Calu3 (cell line): ENCODE data around the gene THOC5. TPM values are rescaled to one million over a fixed set of nuclear protein-coding genes. Genes with fewer than 3 reads are reported as not detected.
"Not testable (repeated sequence)": the region's sequence is repeated elsewhere in the genome, so short reads cannot be mapped to it uniquely, and the experiment has no call there.

Experiments
- BruUV-seq: library from RNA; stranded (reverse); fragments of 400-500 nt; replicated peaks from 2 replicates; lab custom pipeline; 2021; lab: Mats Ljungman, UMichigan
- CTCF ChIA-PET: fragments of 300-600 bp; sonication (Branson Sonifier 250); formaldehyde crosslinking; loops from one replicate; lab custom pipeline; 2022; ENCODE audit warnings: antibody characterized with exemption; lab: Charles Lee
- DNase-seq: peaks from one replicate; pipeline ENCODE4 v3.0.0; 2022
- H3K27ac Mint-ChIP-seq: one replicate; pipeline ENCODE4 v1.8.0; 2022; ENCODE audit warnings: mixed read lengths; ENCODE audit not compliant: unreplicated experiment
- H3K27me3 Mint-ChIP-seq: one replicate; pipeline ENCODE4 v1.8.0; 2022; ENCODE audit warnings: mixed read lengths; ENCODE audit not compliant: unreplicated experiment
- H3K36me3 Mint-ChIP-seq: one replicate; pipeline ENCODE4 v1.8.0; 2022; ENCODE audit warnings: mild to moderate bottlenecking, moderate library complexity, mixed read lengths; ENCODE audit not compliant: insufficient read depth, unreplicated experiment
- H3K4me1 Mint-ChIP-seq: one replicate; pipeline ENCODE4 v1.8.0; 2022; ENCODE audit warnings: mild to moderate bottlenecking, low read depth, mixed read lengths; ENCODE audit not compliant: unreplicated experiment
- H3K4me3 Mint-ChIP-seq: one replicate; pipeline ENCODE4 v1.8.0; 2022; ENCODE audit warnings: mild to moderate bottlenecking, low read depth, moderate library complexity, mixed read lengths; ENCODE audit not compliant: unreplicated experiment
- H3K9me3 Mint-ChIP-seq: one replicate; pipeline ENCODE4 v1.8.0; 2022; ENCODE audit warnings: low read depth, mixed read lengths; ENCODE audit not compliant: unreplicated experiment
- intact Hi-C: fragments of 100-400 bp; cut with micrococcal nuclease; formaldehyde crosslinking; loops from one replicate; pipeline ENCODE4 v1.10.0; 2022; ENCODE audit not compliant: unreplicated experiment
- total RNA-seq: library from RNA; stranded (reverse); gene quantifications from 2 replicates; pipeline ENCODE4 v1.2.3, GENCODE V29; 2022
- TF ChIP-seq, protein P1 (sequence below): fragments of 200-600 bp; IDR thresholded peaks from one replicate; pipeline ENCODE4 v1.8.0; 2022; ENCODE audit warnings: antibody characterized with exemption; ENCODE audit not compliant: unreplicated experiment

Gene THOC5
- total RNA-seq, 1 experiment from 2014 or later, result 67.6 TPM

- no peak overlapping the region for H3K27ac Mint-ChIP-seq
- intact Hi-C loops, result no loop called here
- DNase-seq, result no peak
- H3K4me1 Mint-ChIP-seq, result no peaks in the 10 kb centered on the region
- no peaks in the 10 kb centered on the region for H3K9me3 Mint-ChIP-seq
- no peak overlapping the region for H3K4me3 Mint-ChIP-seq
- BruUV-seq, result no TSS peak
- no peaks in the 10 kb centered on the region for H3K27me3 Mint-ChIP-seq
- CTCF ChIA-PET, result interaction anchor here (0.7 to 1.0 kb wide), 2 partner anchors 32 to 42 kb away, joined by 3 read pairs; no protein-coding TSS in a partner anchor
- no peaks in the 10 kb centered on the region for H3K36me3 Mint-ChIP-seq
- TF ChIP-seq, protein P1, sequence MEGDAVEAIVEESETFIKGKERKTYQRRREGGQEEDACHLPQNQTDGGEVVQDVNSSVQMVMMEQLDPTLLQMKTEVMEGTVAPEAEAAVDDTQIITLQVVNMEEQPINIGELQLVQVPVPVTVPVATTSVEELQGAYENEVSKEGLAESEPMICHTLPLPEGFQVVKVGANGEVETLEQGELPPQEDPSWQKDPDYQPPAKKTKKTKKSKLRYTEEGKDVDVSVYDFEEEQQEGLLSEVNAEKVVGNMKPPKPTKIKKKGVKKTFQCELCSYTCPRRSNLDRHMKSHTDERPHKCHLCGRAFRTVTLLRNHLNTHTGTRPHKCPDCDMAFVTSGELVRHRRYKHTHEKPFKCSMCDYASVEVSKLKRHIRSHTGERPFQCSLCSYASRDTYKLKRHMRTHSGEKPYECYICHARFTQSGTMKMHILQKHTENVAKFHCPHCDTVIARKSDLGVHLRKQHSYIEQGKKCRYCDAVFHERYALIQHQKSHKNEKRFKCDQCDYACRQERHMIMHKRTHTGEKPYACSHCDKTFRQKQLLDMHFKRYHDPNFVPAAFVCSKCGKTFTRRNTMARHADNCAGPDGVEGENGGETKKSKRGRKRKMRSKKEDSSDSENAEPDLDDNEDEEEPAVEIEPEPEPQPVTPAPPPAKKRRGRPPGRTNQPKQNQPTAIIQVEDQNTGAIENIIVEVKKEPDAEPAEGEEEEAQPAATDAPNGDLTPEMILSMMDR, result no peak
These were observed 40.4 kb upstream of the THOC5 start for GRCh38 chr22:29593923-29594322.

DNA sequence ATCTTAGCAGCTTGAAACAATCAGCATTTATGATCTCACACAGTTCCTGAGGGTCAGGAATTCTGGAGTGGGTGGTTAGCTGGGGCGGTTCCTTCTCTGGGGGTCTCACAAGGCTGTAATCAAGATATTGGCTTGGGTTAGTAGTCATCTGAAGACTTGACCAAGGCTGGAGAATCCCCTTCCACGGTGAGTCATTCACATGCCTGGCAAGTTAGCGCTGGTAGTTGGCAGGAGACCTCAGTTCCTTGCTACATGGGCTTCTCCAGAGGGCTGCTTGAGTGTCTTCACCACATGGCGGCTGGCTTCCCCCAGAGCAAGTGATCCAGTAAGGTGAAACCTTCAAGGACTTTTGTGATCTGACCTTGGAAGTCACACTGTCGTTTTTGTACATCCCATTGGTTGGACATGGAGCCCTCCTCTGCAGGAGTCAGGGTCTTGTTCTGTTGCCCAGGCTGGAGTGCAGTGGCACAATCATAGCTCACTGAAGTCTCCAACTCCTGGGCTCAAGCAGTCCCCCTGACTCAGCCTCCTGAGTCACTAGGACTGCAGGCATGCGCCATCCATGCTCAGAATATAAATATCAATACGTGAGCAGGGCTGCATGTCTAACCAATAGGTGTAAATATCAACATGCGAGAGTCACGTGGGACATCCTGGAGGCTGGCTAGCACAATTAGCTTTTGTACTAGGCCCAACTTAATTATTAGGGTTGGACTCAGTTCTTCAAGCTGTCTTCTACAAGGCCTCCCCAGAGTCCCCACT, 34.6 kb upstream of the THOC5 start:
- CTCF ChIA-PET, result no interaction called here
- intact Hi-C loops, result no loop called here
- Mint-ChIP-seq H3K9me3 (no peaks in the 10 kb centered on the region), H3K4me1 (no peaks in the 10 kb centered on the region), H3K27ac (no peak overlapping the region), H3K36me3 (no peaks in the 10 kb centered on the region), H3K27me3 (no peaks in the 10 kb centered on the region), H3K4me3 (no peak overlapping the region)
- TF ChIP-seq, protein P1, result no peak
- peak; percentile 48 for DNase-seq
- BruUV-seq, result no TSS peak

GRCh38 chr22:29586193-29586705, 32.7 kb upstream of the THOC5 start:
- H3K4me3 Mint-ChIP-seq, BruUV-seq, CTCF ChIA-PET, H3K27me3 Mint-ChIP-seq, H3K9me3 Mint-ChIP-seq, intact Hi-C loops, H3K27ac Mint-ChIP-seq, DNase-seq: not testable (repeated sequence)
- Mint-ChIP-seq H3K4me1 (peaks cover 13% of the 10 kb centered on the region), H3K36me3 (peaks cover 12% of the 10 kb centered on the region)

DNA sequence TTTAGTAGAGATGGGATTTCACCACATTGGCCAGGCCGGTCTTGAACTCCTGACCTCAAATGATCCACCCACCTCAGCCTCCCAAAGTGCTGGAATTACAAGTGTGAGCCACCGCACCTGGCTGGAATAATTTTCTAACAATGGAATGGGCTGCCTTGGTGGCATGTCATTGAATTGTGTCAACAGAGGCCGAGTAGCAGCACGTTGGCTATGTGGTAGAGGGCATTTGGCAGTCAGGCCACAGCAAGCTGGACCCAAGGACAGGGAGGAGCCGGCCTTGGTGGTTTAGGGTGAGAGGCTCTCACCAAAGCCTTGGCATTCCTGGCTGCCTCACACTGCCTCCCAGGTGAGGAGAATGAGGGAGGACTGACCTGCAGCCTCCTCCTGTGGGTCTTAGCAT, 31.4 kb upstream of the THOC5 start:
- intact Hi-C loops, result no loop called here
- TF ChIP-seq, protein P1, result no peak
- H3K9me3 Mint-ChIP-seq, result no peaks in the 10 kb centered on the region
- peaks cover 14% of the 10 kb centered on the region for H3K4me1 Mint-ChIP-seq
- H3K27me3 Mint-ChIP-seq, result no peaks in the 10 kb centered on the region
- CTCF ChIA-PET, result no interaction called here
- H3K4me3 Mint-ChIP-seq, result no peak overlapping the region
- no peak for DNase-seq
- BruUV-seq, result no TSS peak
- H3K36me3 Mint-ChIP-seq, result peaks cover 25% of the 10 kb centered on the region
- H3K27ac Mint-ChIP-seq, result no peak overlapping the region

- no peaks in the 10 kb centered on the region for H3K9me3 Mint-ChIP-seq
- peaks cover 29% of the 10 kb centered on the region for H3K36me3 Mint-ChIP-seq
- H3K4me1 Mint-ChIP-seq, result peaks cover 14% of the 10 kb centered on the region
- no TSS peak for BruUV-seq
- no peaks in the 10 kb centered on the region for H3K27me3 Mint-ChIP-seq
- peak overlapping the region; percentile 94 for H3K27ac Mint-ChIP-seq
- CTCF ChIA-PET, result interaction anchor here (0.6 to 0.7 kb wide), 3 partner anchors 11 to 201 kb away, joined by 4 to 5 read pairs (median 4); no protein-coding TSS in a partner anchor
- H3K4me3 Mint-ChIP-seq, result peak overlapping the region; percentile 73
- TF ChIP-seq, protein P1, result no peak
- intact Hi-C loops, result no loop called here
- peak; percentile 81 for DNase-seq
These were observed 28.2 kb upstream of the THOC5 start for GRCh38 chr22:29581799-29582198.
